Daoy (cell line): ENCODE data around the gene SNRPA1. TPM values are rescaled to one million over a fixed set of nuclear protein-coding genes. Genes with fewer than 3 reads are reported as not detected.

Experiments
- DNase-seq: peaks from one replicate; pipeline ENCODE4 v3.0.0-alpha.2; 2015; ENCODE audit warnings: low read depth
- total RNA-seq: library from RNA; depleted of rRNA; stranded (reverse); fragments of >200 nt; shearing (Covaris generic); gene quantifications from 2 replicates; pipeline ENCODE4 v1.2.3, GENCODE V29; 2014

Gene SNRPA1
- total RNA-seq, 1 experiment from 2014 or later: 78.1 TPM

GRCh38 chr15:101320501-101321052 lies 25.5 kb upstream of the SNRPA1 start:
- peak; percentile 81 for DNase-seq

GRCh38 chr15:101318839-101319238 lies 23.8 kb upstream of the SNRPA1 start:
- DNase-seq: no peak

GRCh38 chr15:101318147-101318819 lies 23.2 kb upstream of the SNRPA1 start:
- DNase-seq: no peak

GRCh38 chr15:101317336-101317872 lies 22.4 kb upstream of the SNRPA1 start:
- no peak for DNase-seq

- no peak for DNase-seq
These were observed 21.5 kb upstream of the SNRPA1 start for GRCh38 chr15:101316529-101316928.

- no peak for DNase-seq
These were observed 20.7 kb upstream of the SNRPA1 start for GRCh38 chr15:101315736-101316135.

- no peak for DNase-seq
These were observed 19.5 kb upstream of the SNRPA1 start for GRCh38 chr15:101314336-101315125.

GRCh38 chr15:101313041-101313761 lies 18.2 kb upstream of the SNRPA1 start:
- DNase-seq: no peak

GRCh38 chr15:101310508-101310907 lies 15.5 kb upstream of the SNRPA1 start:
- no peak for DNase-seq

GRCh38 chr15:101310161-101310480 lies 15.1 kb upstream of the SNRPA1 start:
- DNase-seq: no peak

- DNase-seq: no peak
These were observed 14.6 kb upstream of the SNRPA1 start for GRCh38 chr15:101309436-101310160.

- DNase-seq: no peak
These were observed 13.8 kb upstream of the SNRPA1 start for GRCh38 chr15:101308604-101309435.

GRCh38 chr15:101307897-101308603 lies 13.0 kb upstream of the SNRPA1 start:
- DNase-seq: no peak

- DNase-seq: no peak
These were observed 12.2 kb upstream of the SNRPA1 start for GRCh38 chr15:101307048-101307896.

- no peak for DNase-seq
These were observed 11.4 kb upstream of the SNRPA1 start for GRCh38 chr15:101306341-101307047.

- DNase-seq: no peak
These were observed 10.8 kb upstream of the SNRPA1 start for GRCh38 chr15:101305820-101306255.

GRCh38 chr15:101303408-101303807 lies 8.4 kb upstream of the SNRPA1 start:
- no peak for DNase-seq
